IPS-18c (cell line): ENCODE results near the gene UBE2H.
"Not testable (repeated sequence)": the region's sequence is repeated elsewhere in the genome, so short reads cannot be mapped to it uniquely, and the experiment has no call there.

ENCODE experiments used
- H3K4me3 ChIP-seq: 2 replicates; pipeline ENCODE4 v1.7.0; 2013; ENCODE audit warnings: low read depth, mild to moderate bottlenecking, low read length, moderate library complexity; ENCODE audit not compliant: insufficient read depth
- H3K9me3 ChIP-seq: one replicate; pipeline ENCODE4 v1.6.1; 2013; ENCODE audit warnings: mild to moderate bottlenecking, low read length, moderate library complexity; ENCODE audit not compliant: control insufficient read depth, insufficient read depth

UBE2H gene

DNA sequence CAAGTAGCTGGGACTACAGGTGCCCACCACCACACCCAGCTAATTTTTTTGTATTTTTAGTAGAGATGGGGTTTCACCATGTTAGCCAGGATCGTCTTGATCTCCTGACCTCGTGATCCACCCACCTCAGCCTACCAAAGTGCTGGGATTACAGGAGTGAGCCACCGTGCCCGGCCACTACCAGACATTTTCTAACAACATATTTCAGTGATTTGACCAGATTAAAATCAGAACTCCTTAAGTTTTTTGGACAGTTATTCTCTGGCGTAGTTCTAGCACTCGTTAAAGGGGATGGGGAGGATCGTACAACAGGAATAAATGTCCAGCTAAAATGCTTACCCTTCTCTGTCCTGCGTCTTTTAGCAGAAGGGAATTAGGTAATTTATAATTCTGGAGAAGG is 88.1 kb downstream of the UBE2H start:
- H3K4me3 ChIP-seq, H3K9me3 ChIP-seq: not testable (repeated sequence)

- H3K4me3 ChIP-seq: no peak overlapping the region
- H3K9me3 ChIP-seq: no peaks in the 10 kb centered on the region
Measured at GRCh38 chr7:129864042-129864441, 88.7 kb downstream of the UBE2H start.

DNA sequence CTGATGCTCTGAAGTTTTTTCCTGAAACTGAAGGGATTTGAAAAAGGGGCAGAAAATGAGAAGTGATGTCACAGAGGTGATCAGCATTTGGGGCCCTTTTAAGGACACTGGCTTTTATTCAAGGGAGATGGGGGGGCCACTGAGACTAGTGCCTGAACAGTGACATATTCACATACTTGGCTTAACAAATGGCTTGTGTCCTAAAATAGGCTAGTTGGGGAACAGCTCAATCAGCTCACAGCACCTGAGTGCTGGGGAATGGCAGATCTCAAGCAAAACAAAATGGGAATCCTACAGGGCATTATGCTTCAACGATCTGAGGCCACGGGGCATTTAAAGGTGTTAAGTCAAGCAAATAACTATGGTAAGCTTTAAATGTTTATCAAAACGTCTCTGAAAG is 90.1 kb downstream of the UBE2H start:
- no peaks in the 10 kb centered on the region for H3K9me3 ChIP-seq
- no peak overlapping the region for H3K4me3 ChIP-seq

GRCh38 chr7:129860784-129861183 is 92.0 kb downstream of the UBE2H start:
- H3K9me3 ChIP-seq: not testable (repeated sequence)

DNA sequence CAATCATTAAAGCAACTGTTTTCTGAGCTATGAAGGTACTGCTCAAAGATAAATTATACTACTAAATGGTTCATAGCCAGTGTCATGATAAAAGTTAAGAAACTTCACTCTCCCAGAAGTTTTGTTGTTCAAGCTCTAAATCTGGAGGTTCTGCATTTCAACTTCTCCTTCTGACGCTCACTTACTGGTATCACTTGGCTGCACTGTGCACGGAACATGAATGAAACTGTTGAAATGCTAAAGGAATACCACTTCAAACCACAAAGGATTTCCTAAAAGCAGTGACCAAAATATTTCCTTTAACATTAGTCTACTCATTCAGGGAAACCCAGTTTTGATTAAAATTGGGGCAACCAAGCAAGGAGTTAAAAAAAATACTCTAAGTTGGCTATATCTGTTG is 93.6 kb downstream of the UBE2H start:
- no peak overlapping the region for H3K4me3 ChIP-seq
- no peaks in the 10 kb centered on the region for H3K9me3 ChIP-seq

More at GRCh38 chr7:129860784-129861183, 92.0 kb downstream of the UBE2H start:
- not testable (repeated sequence) for H3K4me3 ChIP-seq

DNA sequence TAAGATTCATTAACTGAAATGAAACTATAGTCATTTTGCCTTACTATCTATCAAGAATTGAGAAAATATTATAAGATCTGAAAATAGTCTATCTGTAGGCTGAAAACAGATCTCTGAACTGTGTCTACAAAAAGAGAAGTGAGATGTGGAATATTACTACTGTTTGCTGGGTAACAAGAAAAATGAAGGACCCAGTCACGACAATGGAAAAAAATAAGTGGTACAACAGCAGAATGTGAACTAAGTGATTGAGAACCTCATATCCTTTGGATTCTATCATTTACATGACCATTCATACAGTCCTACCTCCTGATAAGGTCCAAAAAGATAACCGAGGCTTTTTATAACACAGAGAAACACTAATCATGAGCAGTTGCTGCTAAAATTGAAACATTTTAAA is 94.3 kb downstream of the UBE2H start:
- Histone ChIP-seq H3K4me3 (no peak overlapping the region), H3K9me3 (no peaks in the 10 kb centered on the region)

GRCh38 chr7:129857313-129857712 is 95.4 kb downstream of the UBE2H start:
- no peak overlapping the region for H3K4me3 ChIP-seq
- no peaks in the 10 kb centered on the region for H3K9me3 ChIP-seq

GRCh38 chr7:129855935-129856717 is 96.6 kb downstream of the UBE2H start:
- H3K4me3 ChIP-seq: no peak overlapping the region
- H3K9me3 ChIP-seq: no peaks in the 10 kb centered on the region

- H3K9me3 ChIP-seq: no peaks in the 10 kb centered on the region
- no peak overlapping the region for H3K4me3 ChIP-seq
Measured at GRCh38 chr7:129855234-129855673, 97.5 kb downstream of the UBE2H start.

DNA sequence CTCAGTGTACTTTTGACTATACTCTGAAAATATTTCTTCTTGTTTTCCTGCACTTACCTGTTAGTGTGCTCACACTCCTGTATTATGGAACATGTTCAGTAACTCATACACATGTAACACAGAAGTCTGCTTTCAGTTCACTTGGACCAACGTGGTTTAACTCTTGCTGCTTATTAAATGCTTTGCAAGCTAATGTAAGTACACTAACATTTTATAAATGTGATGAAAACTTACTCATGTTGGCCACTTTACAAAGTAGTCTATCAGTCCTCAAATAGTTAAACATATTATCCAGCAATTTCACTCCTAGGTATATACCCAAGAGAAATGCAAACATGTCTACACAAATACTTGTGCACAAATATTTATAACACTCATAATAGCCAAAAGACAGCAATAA is 98.4 kb downstream of the UBE2H start:
- Histone ChIP-seq H3K9me3 (no peaks in the 10 kb centered on the region), H3K4me3 (no peak overlapping the region)

GRCh38 chr7:129853661-129854268 is 99.0 kb downstream of the UBE2H start:
- H3K4me3 ChIP-seq: no peak overlapping the region

GRCh38 chr7:129851809-129852208 is 101.0 kb downstream of the UBE2H start:
- Histone ChIP-seq H3K4me3 (no peak overlapping the region), H3K9me3 (no peaks in the 10 kb centered on the region)

More at GRCh38 chr7:129853661-129854268, 99.0 kb downstream of the UBE2H start:
- H3K9me3 ChIP-seq: no peaks in the 10 kb centered on the region

DNA sequence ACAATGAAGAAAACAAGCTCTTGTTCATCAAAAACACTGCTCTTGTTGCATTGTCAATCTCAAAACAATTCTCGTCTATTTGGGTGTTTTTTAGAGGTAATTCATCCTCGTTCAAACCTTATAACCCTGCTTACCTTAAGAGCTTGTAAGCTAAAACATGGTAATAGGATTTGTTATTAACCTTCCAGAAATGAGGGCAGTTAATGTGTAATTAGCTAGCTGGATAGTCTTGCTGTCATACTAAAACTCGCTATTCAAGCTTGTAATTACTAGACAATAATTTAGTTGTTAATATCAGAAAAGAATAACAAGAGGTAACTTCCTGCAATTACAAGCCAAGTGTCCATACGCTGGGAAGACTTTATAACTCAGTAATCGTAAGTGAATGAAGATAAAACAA is 101.6 kb downstream of the UBE2H start:
- Histone ChIP-seq H3K4me3 (no peak overlapping the region), H3K9me3 (no peaks in the 10 kb centered on the region)

DNA sequence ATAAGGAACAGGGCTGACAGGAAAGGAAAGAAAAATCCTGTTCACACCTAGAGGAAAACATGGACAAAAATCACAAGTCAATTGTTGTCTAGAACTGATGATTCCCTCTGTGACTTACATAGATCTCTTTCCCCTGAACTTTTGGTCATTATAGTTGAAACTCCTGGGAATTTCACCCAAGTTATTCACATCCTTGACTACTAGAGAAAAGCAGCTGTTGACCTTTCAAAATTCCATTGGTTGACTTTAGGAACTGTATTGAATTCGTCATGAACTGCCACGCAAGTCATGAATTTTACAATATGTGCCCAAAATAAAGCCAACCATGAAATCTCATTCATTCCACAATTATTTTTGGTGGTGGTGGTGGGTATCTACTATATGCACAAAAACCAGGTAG is 104.3 kb downstream of the UBE2H start:
- H3K4me3 ChIP-seq: no peak overlapping the region
- H3K9me3 ChIP-seq: no peaks in the 10 kb centered on the region

DNA sequence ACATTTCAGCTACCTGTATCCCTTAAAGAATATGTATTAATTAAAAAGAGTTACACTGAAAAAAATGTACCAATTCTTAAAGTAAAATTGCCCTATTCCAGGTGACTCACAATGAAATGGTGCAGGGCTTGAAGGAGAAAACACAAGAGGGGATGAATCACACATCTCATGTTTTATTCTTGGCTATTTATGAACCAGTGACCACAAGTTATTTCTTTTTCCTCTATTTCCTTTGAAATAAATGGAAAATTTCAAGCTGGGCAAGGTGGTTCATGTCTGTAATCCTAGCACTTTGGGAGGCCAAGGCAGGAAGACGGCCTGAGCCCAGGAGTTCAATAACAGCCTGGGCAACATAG is 106.8 kb downstream of the UBE2H start:
- no peaks in the 10 kb centered on the region for H3K9me3 ChIP-seq
- no peak overlapping the region for H3K4me3 ChIP-seq

GRCh38 chr7:129845178-129845971 is 107.4 kb downstream of the UBE2H start:
- Histone ChIP-seq H3K9me3 (no peaks in the 10 kb centered on the region), H3K4me3 (no peak overlapping the region)

DNA sequence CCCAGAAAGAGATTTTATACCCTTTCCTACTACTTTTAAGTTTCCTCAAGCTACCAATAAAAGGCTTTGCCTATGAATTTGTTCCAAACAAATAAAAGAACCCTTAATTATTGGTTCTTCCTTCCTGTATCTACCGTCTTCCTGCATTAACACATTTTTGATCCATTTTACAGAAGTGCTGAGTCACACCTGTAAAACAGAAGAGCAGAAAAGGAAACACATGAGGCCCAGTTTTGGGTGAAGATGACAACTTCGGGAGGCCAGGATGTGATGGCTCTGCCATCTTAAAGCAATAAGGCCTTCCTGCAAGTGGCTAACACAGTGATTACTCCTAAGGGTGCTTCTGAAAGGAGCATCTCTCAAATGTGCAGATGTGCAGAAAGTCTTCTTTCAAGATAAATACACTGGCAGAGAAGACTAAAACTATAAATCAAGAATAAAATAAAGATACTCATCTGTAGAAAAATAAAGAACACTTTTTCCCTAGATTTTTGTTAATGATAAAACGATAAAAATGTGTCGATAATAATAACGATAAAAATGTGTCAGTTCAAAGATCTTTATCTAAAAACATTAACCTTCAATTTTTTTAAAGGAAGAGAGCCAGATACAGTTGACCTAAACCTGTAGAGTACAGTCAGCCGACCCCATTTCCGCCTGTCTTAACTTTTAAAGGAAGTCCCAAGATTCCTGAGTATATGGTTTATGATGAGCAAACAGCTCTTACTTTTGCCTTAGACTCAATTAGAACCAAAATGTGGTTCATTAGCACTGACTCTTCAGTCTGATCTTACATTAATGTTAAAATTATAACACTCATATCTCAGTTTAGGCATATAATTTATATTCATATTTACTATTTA is 108.6 kb downstream of the UBE2H start:
- H3K9me3 ChIP-seq: no peaks in the 10 kb centered on the region
- H3K4me3 ChIP-seq: no peak overlapping the region
